ENCODE results near the gene HERC3. TPM values are rescaled to one million over a fixed set of nuclear protein-coding genes. Genes with fewer than 3 reads are reported as not detected.

The HERC3 gene
- total RNA-seq, result 12.9 and 17.7 TPM in 2 replicates

DNA sequence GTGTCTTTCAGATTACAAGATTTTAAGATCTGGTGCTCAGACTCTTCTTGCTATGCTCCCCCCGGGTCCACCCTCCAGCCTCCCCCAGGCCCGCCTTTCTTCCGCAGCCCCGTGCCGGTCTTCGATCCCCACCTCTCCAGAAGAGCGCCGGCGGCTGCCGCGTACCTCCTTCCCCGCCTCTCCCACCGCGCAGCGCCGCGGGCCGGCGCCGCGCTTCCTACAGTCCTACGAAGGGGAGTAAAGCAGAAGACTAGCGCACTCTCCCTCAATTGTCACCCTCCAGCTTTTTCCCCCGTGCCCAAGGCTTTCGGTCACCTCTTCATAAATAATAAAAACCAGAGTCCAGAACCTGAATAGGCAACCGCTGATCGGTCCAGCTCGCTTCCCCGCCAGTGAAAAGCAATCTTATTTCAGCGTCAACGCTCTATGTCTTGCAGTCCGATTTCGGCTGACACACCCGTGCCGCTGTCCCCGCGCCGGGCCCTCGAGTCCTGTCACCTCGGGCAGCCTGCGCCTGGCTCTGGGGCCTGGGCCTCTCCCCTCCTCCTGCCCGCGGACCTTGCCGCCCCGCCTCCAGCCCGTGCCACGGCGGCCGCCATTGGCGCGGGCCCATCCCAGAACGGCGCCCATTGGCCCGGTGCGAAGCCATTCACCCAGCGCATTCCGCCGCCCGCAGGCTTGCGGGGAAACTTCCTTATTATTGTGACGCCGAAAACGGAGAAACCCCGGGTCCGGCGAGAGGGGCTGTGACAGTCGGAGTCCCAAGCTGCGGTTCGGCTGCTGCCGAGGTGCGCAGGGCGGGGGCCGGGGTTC is at the start of gene HERC3:
HERC3 (plus strand) TSS at position 694 of the 813 bp plus-strand sequence. CDS start 13,344 bp downstream, outside the sequence.

DNA sequence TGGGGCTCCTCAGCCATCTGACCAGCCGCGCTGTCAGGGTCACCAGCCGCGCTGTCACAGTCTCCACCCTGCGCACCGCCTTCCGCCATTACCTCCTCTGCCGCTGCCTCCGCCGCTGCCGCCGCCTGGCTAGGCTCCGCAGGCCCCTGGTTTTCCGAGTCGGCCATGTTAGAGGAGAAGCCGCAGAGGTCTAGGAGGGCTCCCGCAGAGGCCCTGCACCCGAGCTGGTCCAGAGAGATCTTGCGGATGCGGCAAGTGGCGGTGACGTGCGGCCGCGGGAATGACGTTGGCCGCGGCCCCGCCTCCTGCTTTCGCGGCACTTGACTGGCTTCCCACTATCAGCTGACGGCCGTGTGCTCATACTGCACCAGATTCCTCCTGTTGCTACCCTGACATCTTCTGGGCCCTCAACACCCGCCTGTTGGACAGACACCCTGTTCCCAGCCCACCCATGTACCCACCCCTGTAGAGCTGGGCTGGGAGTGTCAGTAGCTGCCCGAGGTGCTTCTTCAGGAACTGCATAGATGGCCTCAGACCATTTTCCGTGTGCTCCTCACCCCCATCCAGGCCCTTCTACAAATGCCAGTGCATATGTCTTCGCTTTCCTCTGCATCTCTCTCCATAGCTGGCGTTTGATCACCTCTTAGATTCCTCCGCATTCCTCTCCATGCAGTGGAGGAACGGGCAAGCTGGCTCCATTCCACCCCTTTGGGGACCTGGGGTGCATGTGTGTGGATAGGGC is 105.5 kb downstream of the HERC3 start, which contains the start of gene NAP1L5:
NAP1L5 (minus strand) TSS at position 242 of the 742 bp plus-strand sequence; CDS start at position 167, 75 bp downstream.

Other genes with a start within 250 kb of the HERC3 start
- 2.9 and 4.6 TPM in 2 replicates for gene HERC6, start 213.6 kb upstream of the HERC3 start, total RNA-seq
- 0.28 TPM in 1 of 2 replicates, not detected in the other for gene HERC5, start 135.4 kb upstream of the HERC3 start, total RNA-seq
- gene PYURF, start 68.7 kb upstream of the HERC3 start, total RNA-seq, result 69.5 and 76.6 TPM in 2 replicates
- 2.5 and 2.7 TPM in 2 replicates for gene NAP1L5, start 105.3 kb downstream of the HERC3 start, total RNA-seq